Measurements from ENCODE around the gene INPP5A. TPM values are rescaled to one million over a fixed set of nuclear protein-coding genes. Genes with fewer than 3 reads are reported as not detected.
A peak's percentile ranks its signal among the peaks of the same experiment; 100 is the strongest.

INPP5A gene
- total and polyA plus RNA-seq, 10 of the 15 experiments (the other 5 are each of a cell fraction or from before 2014, with no cell fraction given): 0.52 to 15.0 (median 6.3) TPM

DNA sequence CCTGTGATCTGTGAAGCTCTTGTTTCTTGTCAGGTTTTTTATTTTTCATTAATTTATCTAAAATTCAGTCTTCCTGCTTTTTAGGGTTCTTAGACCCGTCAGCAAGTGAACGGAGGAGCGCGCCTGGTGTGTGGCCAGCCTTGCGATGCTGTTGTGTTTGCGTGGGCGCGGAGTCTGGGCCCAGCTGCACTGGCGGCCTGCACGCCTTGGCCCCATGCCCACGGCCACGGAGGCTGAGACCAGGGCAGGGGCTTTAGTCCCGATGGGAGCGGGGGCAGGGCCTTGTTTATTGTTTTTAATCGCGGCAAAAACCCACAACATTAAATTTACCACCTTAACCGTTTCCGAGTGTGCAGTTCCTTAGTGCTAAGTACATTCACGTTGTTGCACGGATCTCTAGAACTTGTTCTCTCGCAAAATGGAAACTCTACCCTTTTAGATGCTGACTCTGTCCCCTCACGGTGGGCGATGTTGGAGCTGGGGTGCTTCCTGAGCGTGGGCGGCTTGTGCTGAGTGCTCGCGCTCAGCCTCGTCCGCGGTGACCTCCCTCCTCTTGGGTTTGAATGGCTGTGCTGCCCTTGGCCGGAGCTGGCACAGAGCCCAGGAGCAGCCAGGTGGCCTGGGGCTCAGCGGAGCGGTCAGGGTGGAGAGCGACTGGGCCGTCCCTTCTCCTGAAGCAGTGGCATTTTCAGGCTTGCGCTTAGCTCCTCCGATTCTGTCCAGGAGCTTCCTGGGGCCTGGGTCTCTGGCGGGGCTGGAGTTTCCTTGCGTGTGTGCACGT is 69.1 kb downstream of the INPP5A start:
- H3K9me3 ChIP-seq (replicated peaks; ENCODE audit: control insufficient read depth, insufficient read depth, low read length): no peaks in the 10 kb centered on the region; the same call in 2 of the 3 replicates
- TF ChIP-seq LARP7 (IDR thresholded peaks at IDR 0.05): no peak
- TF ChIP-seq, protein P1, sequence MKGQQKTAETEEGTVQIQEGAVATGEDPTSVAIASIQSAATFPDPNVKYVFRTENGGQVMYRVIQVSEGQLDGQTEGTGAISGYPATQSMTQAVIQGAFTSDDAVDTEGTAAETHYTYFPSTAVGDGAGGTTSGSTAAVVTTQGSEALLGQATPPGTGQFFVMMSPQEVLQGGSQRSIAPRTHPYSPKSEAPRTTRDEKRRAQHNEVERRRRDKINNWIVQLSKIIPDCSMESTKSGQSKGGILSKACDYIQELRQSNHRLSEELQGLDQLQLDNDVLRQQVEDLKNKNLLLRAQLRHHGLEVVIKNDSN (IDR thresholded peaks at IDR 0.05; ENCODE audit: borderline replicate concordance, extremely low read length, insufficient read depth, low read depth, low read length): no peak
- TF ChIP-seq, protein P2, sequence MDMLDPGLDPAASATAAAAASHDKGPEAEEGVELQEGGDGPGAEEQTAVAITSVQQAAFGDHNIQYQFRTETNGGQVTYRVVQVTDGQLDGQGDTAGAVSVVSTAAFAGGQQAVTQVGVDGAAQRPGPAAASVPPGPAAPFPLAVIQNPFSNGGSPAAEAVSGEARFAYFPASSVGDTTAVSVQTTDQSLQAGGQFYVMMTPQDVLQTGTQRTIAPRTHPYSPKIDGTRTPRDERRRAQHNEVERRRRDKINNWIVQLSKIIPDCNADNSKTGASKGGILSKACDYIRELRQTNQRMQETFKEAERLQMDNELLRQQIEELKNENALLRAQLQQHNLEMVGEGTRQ (IDR thresholded peaks at IDR 0.05; ENCODE audit: borderline replicate concordance, low read depth, low read length): no peak
- TF ChIP-seq, protein P3, sequence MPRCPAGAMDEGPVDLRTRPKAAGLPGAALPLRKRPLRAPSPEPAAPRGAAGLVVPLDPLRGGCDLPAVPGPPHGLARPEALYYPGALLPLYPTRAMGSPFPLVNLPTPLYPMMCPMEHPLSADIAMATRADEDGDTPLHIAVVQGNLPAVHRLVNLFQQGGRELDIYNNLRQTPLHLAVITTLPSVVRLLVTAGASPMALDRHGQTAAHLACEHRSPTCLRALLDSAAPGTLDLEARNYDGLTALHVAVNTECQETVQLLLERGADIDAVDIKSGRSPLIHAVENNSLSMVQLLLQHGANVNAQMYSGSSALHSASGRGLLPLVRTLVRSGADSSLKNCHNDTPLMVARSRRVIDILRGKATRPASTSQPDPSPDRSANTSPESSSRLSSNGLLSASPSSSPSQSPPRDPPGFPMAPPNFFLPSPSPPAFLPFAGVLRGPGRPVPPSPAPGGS (IDR thresholded peaks at IDR 0.05; ENCODE audit: borderline replicate concordance, insufficient read depth, low read depth, low read length, poor library complexity, severe bottlenecking): peak; percentile 22
- H2AFZ ChIP-seq (ENCODE audit: control insufficient read depth, low read depth, low read length): no peak overlapping the region
- 95% methylated on average over 40 of the region's 40 CpGs for WGBS (ENCODE audit: insufficient coverage, insufficient replicate concordance, low lambda C conversion rate, missing lambda C conversion rate)
- no peaks in the 10 kb centered on the region for H3K27me3 ChIP-seq (replicated peaks in 1 of 2; ENCODE audit: control insufficient read depth in 2 of 2, insufficient read depth in 2 of 2, low read length in 1 of 2)
- POLR2A ChIA-PET: no interaction called here
- no TSS peak for BruUV-seq (replicated peaks)
- in situ Hi-C loops (cut with MboI) (no loop called here), intact Hi-C loops (cut with micrococcal nuclease; ENCODE audit: unreplicated experiment) (no loop called here)
- H3K4me1 ChIP-seq (ENCODE audit: control insufficient read depth, insufficient read depth, low read length): no peaks in the 10 kb centered on the region
- SMC1A ChIA-PET (ENCODE audit: uncharacterized antibody, unreplicated experiment): no interaction called here
- H3K4me3 ChIP-seq: no peak overlapping the region
- ATAC-seq (no peak), FAIRE-seq (no peak), DNase-seq (ENCODE audit: low read depth, low spot score) (no peak)
- no peaks in the 10 kb centered on the region; a peak in 1 of 4 replicates for H3K36me3 ChIP-seq (ENCODE audit: control insufficient read depth in 2 of 2, insufficient read depth in 2 of 2, low read length in 1 of 2)
- RAD21 ChIA-PET (ENCODE audit: unreplicated experiment): no interaction called here
- H3K79me2 ChIP-seq (ENCODE audit: control insufficient read depth, insufficient read depth, low read length): no peaks in the 10 kb centered on the region
- no peak overlapping the region for H3K27ac ChIP-seq (ENCODE audit: control insufficient read depth, insufficient read depth)
- H4K20me1 ChIP-seq (ENCODE audit: control insufficient read depth, insufficient read depth): no peaks in the 10 kb centered on the region
- CTCF ChIA-PET: no interaction called here
- no peak overlapping the region for H3K9ac ChIP-seq (ENCODE audit: control insufficient read depth, insufficient read depth, low read length)
- no peak overlapping the region for H3K4me2 ChIP-seq (ENCODE audit: control insufficient read depth, insufficient read depth)

All from GM12878 (cell line).